Heart left ventricle (tissue), 16 donors: ENCODE data around the gene TOMM7. TPM values are rescaled to one million over a fixed set of nuclear protein-coding genes. Genes with fewer than 3 reads are reported as not detected.

Experiments used
- ATAC-seq, 4 donors: fragments of 200-7000 bp; cut with Tn5 transposase; one replicate each; pipeline ENCODE4 v1.9.1; 2020 to 2022; ENCODE audit warnings: moderate library complexity in 4 of 4, mild to moderate bottlenecking in 3 of 4, moderate number of reproducible peaks in 1 of 4
- DNase-seq, 5 donors: peaks; one replicate each; pipeline ENCODE4 v3.0.0-alpha.2; 2020
- H3K27ac ChIP-seq, 12 donors: fragments of 200-600 bp; sonication (generic) in 4 of 12; one replicate each; pipeline versions ENCODE4 v1.5.0 to v1.8.0; 2016 to 2022; ENCODE audit warnings: mild to moderate bottlenecking in 2 of 12
- H3K27me3 ChIP-seq, 9 donors: fragments of 200-600 bp; sonication (generic) in 2 of 9; one replicate each; pipeline versions ENCODE4 v1.5.1 to v1.8.0; 2016 to 2022; ENCODE audit warnings: mild to moderate bottlenecking in 3 of 9
- H3K36me3 ChIP-seq, 9 donors: fragments of 200-600 bp; sonication (generic) in 2 of 9; one replicate each; pipeline versions ENCODE4 v1.5.0 to v1.8.0; 2018 to 2022; ENCODE audit warnings: mild to moderate bottlenecking in 2 of 9
- H3K4me1 ChIP-seq, 12 donors: fragments of 200-600 bp; sonication (generic) in 4 of 12; one replicate each; pipeline versions ENCODE4 v1.5.0 to v1.8.0; 2016 to 2022; ENCODE audit warnings: mild to moderate bottlenecking in 3 of 12
- H3K4me3 ChIP-seq, 12 donors: fragments of 200-600 bp; sonication (generic) in 4 of 12; one replicate each; pipeline versions ENCODE4 v1.5.0 to v1.8.0; 2017 to 2022; ENCODE audit warnings: mild to moderate bottlenecking in 9 of 12, moderate library complexity in 4 of 12
- H3K9me3 ChIP-seq, 12 donors: fragments of 200-600 bp; sonication (generic) in 4 of 12; one replicate each; pipeline versions ENCODE4 v1.5.0 to v1.8.0; 2016 to 2022; ENCODE audit warnings: mild to moderate bottlenecking in 1 of 12
- CTCF ChIP-seq, 12 donors: fragments of 200-600 bp; sonication (generic) in 4 of 12; IDR thresholded peaks; one replicate each; pipeline versions ENCODE4 v1.5.0 to v1.8.0; 2018 to 2022; ENCODE audit warnings: antibody characterized with exemption in 12 of 12, mild to moderate bottlenecking in 5 of 12
- POLR2A ChIP-seq, 2 donors: fragments of 450-650 bp; IDR thresholded peaks; one replicate each; pipeline ENCODE4 v1.6.1; 2017; ENCODE audit warnings: antibody characterized with exemption in 2 of 2, mild to moderate bottlenecking in 2 of 2, moderate library complexity in 2 of 2
- WGBS, 4 donors: extraction: QIAGEN DNeasy Blood & Tissue Kit in 2 of 4; methylation state at CpG; one replicate each; pipeline versions ENCODE4 v1.1.5 to v1.1.7; 2013 to 2018; 5-methylcytosine and 5-hydroxymethylcytosine counted together
- intact Hi-C, 10 donors: fragments of 100-400 bp; cut with DNase I; formaldehyde crosslinking; loops; one replicate each; pipeline versions ENCODE4 v1.11.1 to v1.14.2; 2022
- polyA plus RNA-seq, 2 donors: library from polyadenylated mRNA; stranded (reverse); fragments of 200-250 nt; gene quantifications; one replicate each; pipeline ENCODE4 v1.2.3, GENCODE V29; 2013
- total RNA-seq, 9 donors: library from RNA; depleted of rRNA in 2 of 9; stranded (reverse); fragments of >200 nt in 2 of 9; fragmentation: NEBNext Ultra II Directional in 3 of 9; extraction: Animal tissue kit (Norgen Biotek cat#: 25700) in 3 of 9; gene quantifications; one replicate each; pipeline versions ENCODE4 v1.1.0 to v1.2.4, GENCODE V29; 2016 to 2023
- donor health status: ischemic (EF 13 %, LVEDD 7.1; RV severe dilation, severe dysfunction).
- donor health status: healthy with polysubstance abuse.
- donor health status: DM: no; HTN: yes; CAD: no.
- donor health status: DM: no; HTN: no; CAD: no.
- donor health status: ischemic (EF 25% LVEDD 6.9; RV normal size, moderate dysfunction).
- donor health status: ischemic (EF 25% LVEDD 5.7; RV mildly dilated, moderate dysfunction).
- donor health status: healthy.
- donor health status: DM: yes; HTN: yes; CAD: no.
- donor health status: ischemic (EF 35%, LVEDD 5.7; RV mildly dilated, moderate dysfunction).
- donor health status: nonischemic (EF 11% LVEDD 7.7; RV severe dilation, severe dysfunction).
- donor health status: DM: yes; HTN: yes; CAD: no.
- donor health status: PGD.
- donor health status: ischemic (EF 29% LVEDD 5.4; RV normal size, mild dysfunction).
- donor health status: nonischemic (EF 23%, LVEDD 6.1; RV moderate dilation, normal function).

TOMM7 gene
- total and polyA plus RNA-seq, 11 donors = 137 to 529 (median 351) TPM

GRCh38 chr7:22864855-22865601 is 42.4 kb upstream of the TOMM7 start:
- H3K4me3 ChIP-seq = no peak overlapping the region
- H3K27ac ChIP-seq = peak overlapping the region in 11 of 12 donors; percentile 17 to 88 (median 68)
- 75 to 82% (median 77%) methylated on average over 7 of the region's 7 CpGs for WGBS, 4 donors
- DNase-seq = no peak
- peak in 3 of 4 donors; percentile 6 to 33 (median 13) for ATAC-seq
- peaks cover 0 to 12% (median 3%) of the 10 kb centered on the region in 9 donors for H3K36me3 ChIP-seq
- TF ChIP-seq POLR2A (IDR thresholded peaks at IDR 0.05) (no peak), CTCF (IDR thresholded peaks at IDR 0.05) (no peak)
- no peaks in the 10 kb centered on the region for H3K27me3 ChIP-seq
- no peaks in the 10 kb centered on the region for H3K9me3 ChIP-seq
- H3K4me1 ChIP-seq = peaks cover 0 to 34% (median 25%) of the 10 kb centered on the region in 12 donors
- intact Hi-C loops = loop anchor here in 4 of 10 donors (5.0 to 10.0 kb wide), 4 partner anchors 80 to 147 kb away; partner anchors contain the start of gene HYCC1 (in 1 of the 4)

GRCh38 chr7:22864301-22864700 is 41.7 kb upstream of the TOMM7 start:
- no peak for ATAC-seq
- WGBS, 4 donors = 79 to 100% (median 88%) methylated on average over 1 of the region's 1 CpG
- Histone ChIP-seq H3K9me3 (no peaks in the 10 kb centered on the region), H3K4me3 (no peak overlapping the region), H3K4me1 (peaks cover 0 to 41% (median 28%) of the 10 kb centered on the region in 12 donors), H3K36me3 (peaks cover 0 to 12% (median 3%) of the 10 kb centered on the region in 9 donors), H3K27ac (peak overlapping the region in 1 of 12 donors; percentile 1), H3K27me3 (no peaks in the 10 kb centered on the region)
- intact Hi-C loops = loop anchor here in 2 of 10 donors (5.0 to 10.0 kb wide), 2 partner anchors 80 to 132 kb away; no protein-coding TSS in a partner anchor
- DNase-seq = no peak
- no peak for TF ChIP-seq POLR2A (IDR thresholded peaks at IDR 0.05)
- no peak for TF ChIP-seq CTCF (IDR thresholded peaks at IDR 0.05)

- Histone ChIP-seq H3K36me3 (peaks cover 0 to 19% (median 8%) of the 10 kb centered on the region in 9 donors), H3K4me1 (peaks cover 0 to 51% (median 33%) of the 10 kb centered on the region in 12 donors), H3K27ac (no peak overlapping the region), H3K9me3 (no peaks in the 10 kb centered on the region), H3K27me3 (no peaks in the 10 kb centered on the region), H3K4me3 (no peak overlapping the region)
- no peak for DNase-seq
- no peak for ATAC-seq
- intact Hi-C loops = loop anchor here in 2 of 10 donors (5.0 to 10.0 kb wide), 2 partner anchors 81 to 131 kb away; no protein-coding TSS in a partner anchor
- 90 to 98% (median 97%) methylated on average over 8 of the region's 8 CpGs for WGBS, 4 donors
- TF ChIP-seq CTCF (IDR thresholded peaks at IDR 0.05) (no peak), POLR2A (IDR thresholded peaks at IDR 0.05) (no peak)
Observed at GRCh38 chr7:22863156-22863899, 40.7 kb upstream of the TOMM7 start.

GRCh38 chr7:22861576-22861975 is 38.9 kb upstream of the TOMM7 start:
- ATAC-seq = no peak
- Histone ChIP-seq H3K4me1 (peaks cover 0 to 42% (median 23%) of the 10 kb centered on the region in 12 donors), H3K4me3 (no peak overlapping the region), H3K27ac (peak overlapping the region in 1 of 12 donors; percentile 26), H3K27me3 (no peaks in the 10 kb centered on the region), H3K9me3 (no peaks in the 10 kb centered on the region), H3K36me3 (peaks cover 0 to 36% (median 19%) of the 10 kb centered on the region in 9 donors)
- no peak for DNase-seq
- TF ChIP-seq CTCF (IDR thresholded peaks at IDR 0.05) (no peak), POLR2A (IDR thresholded peaks at IDR 0.05) (no peak)
- 93 to 96% (median 94%) methylated on average over 2 of the region's 2 CpGs for WGBS, 4 donors
- intact Hi-C loops = loop anchor here in 2 of 10 donors (5.0 to 10.0 kb wide), 2 partner anchors 83 to 129 kb away; no protein-coding TSS in a partner anchor
